Osteoblast (primary cell): ENCODE data around the gene DNAAF5. TPM values are rescaled to one million over a fixed set of nuclear protein-coding genes. Genes with fewer than 3 reads are reported as not detected.

Experiments used
- DNase-seq: peaks from one replicate; pipeline ENCODE4 v3.0.0; 2011; ENCODE audit warnings: low spot score, mixed read lengths; ENCODE audit not compliant: insufficient read length; ENCODE audit errors: missing footprints
- H2AFZ ChIP-seq: 2 replicates; pipeline ENCODE4 v1.6.0; 2011; ENCODE audit warnings: mild to moderate bottlenecking, low read length
- H3K27ac ChIP-seq: 2 replicates; pipeline ENCODE4 v1.5.1; 2011; ENCODE audit warnings: mild to moderate bottlenecking, low read depth, low read length, moderate library complexity
- H3K27me3 ChIP-seq: 2 replicates; pipeline ENCODE4 v1.6.0; 2012; ENCODE audit warnings: mild to moderate bottlenecking, control low read depth, inconsistent platforms, low read length, moderate library complexity; ENCODE audit not compliant: insufficient read depth
- H3K36me3 ChIP-seq: 2 replicates; pipeline ENCODE4 v1.5.1; 2011; ENCODE audit warnings: mild to moderate bottlenecking, low read length, control low read depth, moderate library complexity; ENCODE audit not compliant: insufficient read depth
- H3K4me1 ChIP-seq: 2 replicates; pipeline ENCODE4 v1.5.1; 2011; ENCODE audit warnings: mild to moderate bottlenecking, low read length, control low read depth, moderate library complexity; ENCODE audit not compliant: insufficient read depth
- H3K4me2 ChIP-seq: 2 replicates; pipeline ENCODE4 v1.6.0; 2011; ENCODE audit warnings: mild to moderate bottlenecking, low read length; ENCODE audit not compliant: insufficient read depth
- H3K4me3 ChIP-seq: fragments of 200-600 bp; sonication (generic); 3 replicates; pipeline ENCODE4 v1.5.1; 2012; ENCODE audit warnings: mild to moderate bottlenecking, low read length, inconsistent platforms; ENCODE audit not compliant: insufficient read depth
- H3K79me2 ChIP-seq: 2 replicates; pipeline ENCODE4 v1.6.0; 2012; ENCODE audit warnings: mild to moderate bottlenecking, low read length, control low read depth, inconsistent platforms; ENCODE audit not compliant: insufficient read depth
- H3K9me3 ChIP-seq: 2 replicates; pipeline ENCODE4 v1.5.1; 2011; ENCODE audit warnings: low read depth, low read length, control low read depth
- H4K20me1 ChIP-seq: 2 replicates; pipeline ENCODE4 v1.6.0; 2012; ENCODE audit warnings: mild to moderate bottlenecking, low read length, control low read depth; ENCODE audit not compliant: insufficient read depth
- CTCF ChIP-seq: IDR thresholded peaks from 2 replicates; pipeline ENCODE4 v1.5.1; 2011; ENCODE audit warnings: mild to moderate bottlenecking, low read depth, low read length, moderate library complexity; ENCODE audit errors: extremely low read depth
- total RNA-seq: library from RNA; depleted of rRNA; stranded (reverse); fragments of >200 nt; gene quantifications from 2 replicates; pipeline ENCODE4 v1.2.3, GENCODE V29; 2012

Gene DNAAF5
- total RNA-seq, 1 donor, result 22.4 TPM

GRCh38 chr7:782718-783449, 56.4 kb downstream of the DNAAF5 start:
- no peak for TF ChIP-seq CTCF

GRCh38 chr7:783556-784490, 57.3 kb downstream of the DNAAF5 start:
- H3K9me3 ChIP-seq, result no peaks in the 10 kb centered on the region
- H3K27me3 ChIP-seq, result no peaks in the 10 kb centered on the region
- no peak overlapping the region for H2AFZ ChIP-seq
- no peak overlapping the region for H3K4me2 ChIP-seq
- peak; percentile 81 for DNase-seq
- peaks cover 2% of the 10 kb centered on the region for H3K4me1 ChIP-seq
- no peaks in the 10 kb centered on the region for H4K20me1 ChIP-seq
- TF ChIP-seq CTCF, result no peak
- no peak overlapping the region for H3K4me3 ChIP-seq
- no peak overlapping the region for H3K27ac ChIP-seq
- H3K79me2 ChIP-seq, result no peaks in the 10 kb centered on the region
- peaks cover 28% of the 10 kb centered on the region for H3K36me3 ChIP-seq

More at GRCh38 chr7:782718-783449, 56.4 kb downstream of the DNAAF5 start:
- Histone ChIP-seq H3K27ac (no peak overlapping the region), H3K4me2 (no peak overlapping the region), H4K20me1 (peaks cover 3% of the 10 kb centered on the region), H3K4me1 (peaks cover 2% of the 10 kb centered on the region), H3K4me3 (no peak overlapping the region), H3K27me3 (no peaks in the 10 kb centered on the region), H2AFZ (no peak overlapping the region), H3K36me3 (peaks cover 28% of the 10 kb centered on the region), H3K79me2 (no peaks in the 10 kb centered on the region), H3K9me3 (no peaks in the 10 kb centered on the region)
- peak; percentile 35 for DNase-seq

- no peak overlapping the region for H3K4me2 ChIP-seq
- no peak overlapping the region for H2AFZ ChIP-seq
- no peak for TF ChIP-seq CTCF
- no peaks in the 10 kb centered on the region for H3K27me3 ChIP-seq
- H4K20me1 ChIP-seq, result no peaks in the 10 kb centered on the region
- H3K9me3 ChIP-seq, result no peaks in the 10 kb centered on the region
- H3K27ac ChIP-seq, result no peak overlapping the region
- H3K79me2 ChIP-seq, result no peaks in the 10 kb centered on the region
- H3K36me3 ChIP-seq, result peaks cover 24% of the 10 kb centered on the region
- DNase-seq, result peak; percentile 69
- H3K4me1 ChIP-seq, result no peaks in the 10 kb centered on the region
- H3K4me3 ChIP-seq, result no peak overlapping the region
Measured at GRCh38 chr7:784971-785370, 58.5 kb downstream of the DNAAF5 start.

GRCh38 chr7:785416-785815, 58.9 kb downstream of the DNAAF5 start:
- DNase-seq, result peak; percentile 46
- H3K27ac ChIP-seq, result no peak overlapping the region
- H2AFZ ChIP-seq, result no peak overlapping the region
- no peaks in the 10 kb centered on the region for H3K79me2 ChIP-seq
- no peaks in the 10 kb centered on the region for H3K4me1 ChIP-seq
- H3K4me2 ChIP-seq, result no peak overlapping the region
- H4K20me1 ChIP-seq, result no peaks in the 10 kb centered on the region
- H3K36me3 ChIP-seq, result peaks cover 20% of the 10 kb centered on the region
- no peak for TF ChIP-seq CTCF
- no peaks in the 10 kb centered on the region for H3K27me3 ChIP-seq
- H3K9me3 ChIP-seq, result no peaks in the 10 kb centered on the region
- H3K4me3 ChIP-seq, result no peak overlapping the region
